Liver (tissue), 3 donors: ENCODE measurements around the gene SMYD3.

Experiments
- ATF3 ChIP-seq: IDR thresholded peaks from 2 replicates; pipeline ENCODE4 v1.6.1; 2016; ENCODE audit warnings: antibody characterized with exemption
- CTCF ChIP-seq: fragments of 150-350 bp; IDR thresholded peaks from 2 replicates; pipeline ENCODE4 v1.5.1; 2017; ENCODE audit warnings: improper control_type of control experiment, low read depth, low read length; ENCODE audit not compliant: missing input control
- EGR1 ChIP-seq, 2 donors: IDR thresholded peaks; 2 replicates each; pipeline ENCODE4 v1.6.1; 2016 to 2018; ENCODE audit warnings: antibody characterized with exemption in 2 of 2, low read depth in 2 of 2
- HNF4G ChIP-seq: IDR thresholded peaks from 2 replicates; pipeline ENCODE4 v1.6.1; 2016; ENCODE audit warnings: antibody characterized with exemption
- JUND ChIP-seq, 2 donors: IDR thresholded peaks; 2 replicates each; pipeline ENCODE4 v1.6.1; 2016; ENCODE audit warnings: antibody characterized with exemption in 2 of 2
- RAD21 ChIP-seq, 2 donors: IDR thresholded peaks; 2 replicates each; pipeline ENCODE4 v1.6.1; 2016; ENCODE audit warnings: antibody characterized with exemption in 2 of 2, mild to moderate bottlenecking in 2 of 2
- SP1 ChIP-seq: IDR thresholded peaks from 2 replicates; pipeline ENCODE4 v1.6.1; 2018; ENCODE audit warnings: antibody characterized with exemption, mild to moderate bottlenecking
- TAF1 ChIP-seq: conservative IDR thresholded peaks from 2 replicates; pipeline ENCODE4 v1.6.1; 2016; ENCODE audit warnings: antibody characterized with exemption, mild to moderate bottlenecking
- YY1 ChIP-seq: IDR thresholded peaks from 2 replicates; pipeline ENCODE4 v1.6.1; 2016; ENCODE audit warnings: antibody characterized with exemption, mild to moderate bottlenecking
- donor health status: healthy.
- donor health status: healthy.

GRCh38 chr1:245859493-245860114 lies 647.5 kb downstream of the SMYD3 start:
- TF ChIP-seq SP1 (no peak), RAD21 (IDR thresholded peaks at IDR 0.05) (no peak), TAF1 (no peak), CTCF (no peak), ATF3 (no peak), YY1 (no peak), HNF4G (no peak), JUND (IDR thresholded peaks at IDR 0.05) (no peak), EGR1 (IDR thresholded peaks at IDR 0.05; ENCODE audit: low read depth in 2 of 2) (no peak)
